HG03103 (cell line): ENCODE data around the gene PGM1.

Experiments
- ATAC-seq: cut with Tn5 transposase; IDR thresholded peaks from one replicate; pipeline ENCODE4 v1.9.1; 2021; ENCODE audit warnings: low read depth; ENCODE audit not compliant: unreplicated experiment

Gene PGM1

GRCh38 chr1:63662841-63663240 lies 69.6 kb downstream of the PGM1 start:
- no peak for ATAC-seq

- no peak for ATAC-seq
These were observed 70.1 kb downstream of the PGM1 start for GRCh38 chr1:63663301-63663700.

DNA sequence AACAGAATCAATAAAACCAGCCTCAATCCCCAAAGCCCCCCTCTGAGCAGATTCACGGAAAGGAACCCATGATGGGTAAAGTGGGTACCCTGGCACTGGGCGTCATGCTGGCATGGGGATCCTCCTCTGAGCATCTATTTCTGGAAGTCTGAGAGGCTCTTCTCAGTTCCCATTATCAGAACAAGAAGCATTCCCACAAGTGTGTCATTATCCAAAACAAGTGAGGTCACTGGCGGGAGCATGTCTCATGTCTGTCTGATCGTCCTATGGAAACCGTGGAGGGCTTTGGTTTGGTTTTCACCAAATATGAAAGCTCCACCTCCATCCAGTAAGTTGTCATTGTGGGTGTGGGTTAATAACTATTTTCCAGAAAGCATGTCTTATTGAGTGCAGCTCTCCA lies 70.7 kb downstream of the PGM1 start:
- ATAC-seq, result no peak

GRCh38 chr1:63664742-63665141 lies 71.5 kb downstream of the PGM1 start:
- ATAC-seq, result no peak

DNA sequence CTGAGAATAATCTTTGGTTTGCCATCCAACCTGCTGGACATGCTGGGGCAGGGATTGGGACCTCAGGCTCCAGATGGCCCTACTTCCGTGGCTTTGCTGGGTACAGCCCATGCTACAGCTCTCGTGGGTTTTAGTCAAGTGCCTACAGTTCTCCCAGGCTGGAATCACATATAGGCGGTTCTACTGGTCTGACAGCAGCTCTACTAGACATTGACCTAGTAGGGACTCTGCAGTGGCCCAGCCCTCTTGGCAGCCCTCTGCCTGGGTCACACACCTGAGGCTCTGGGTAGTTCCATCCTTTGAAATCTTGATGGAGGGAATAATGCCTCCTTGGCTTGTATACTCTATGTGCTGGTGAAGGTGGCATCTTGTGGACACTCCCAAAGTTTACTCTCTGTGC lies 72.2 kb downstream of the PGM1 start:
- no peak for ATAC-seq

DNA sequence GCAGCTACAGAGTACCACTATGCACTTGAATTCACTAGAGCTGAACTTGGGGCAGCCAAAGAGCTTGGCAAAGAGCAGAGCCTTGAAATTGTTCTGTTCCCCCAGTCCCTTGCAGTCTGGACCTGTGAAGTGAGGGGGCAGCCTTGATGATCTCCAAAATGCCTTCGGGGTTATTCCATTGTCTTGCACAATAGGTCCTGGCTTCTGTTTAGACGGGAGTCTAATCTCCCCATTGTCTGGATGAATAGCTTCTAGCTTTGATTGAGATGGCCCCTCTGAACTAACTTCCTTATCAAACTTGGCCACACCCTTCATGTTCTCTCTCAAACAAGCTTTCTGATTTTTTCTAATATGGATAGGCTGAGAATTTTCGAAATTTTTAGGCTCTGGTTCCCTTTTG lies 72.6 kb downstream of the PGM1 start:
- ATAC-seq, result no peak

DNA sequence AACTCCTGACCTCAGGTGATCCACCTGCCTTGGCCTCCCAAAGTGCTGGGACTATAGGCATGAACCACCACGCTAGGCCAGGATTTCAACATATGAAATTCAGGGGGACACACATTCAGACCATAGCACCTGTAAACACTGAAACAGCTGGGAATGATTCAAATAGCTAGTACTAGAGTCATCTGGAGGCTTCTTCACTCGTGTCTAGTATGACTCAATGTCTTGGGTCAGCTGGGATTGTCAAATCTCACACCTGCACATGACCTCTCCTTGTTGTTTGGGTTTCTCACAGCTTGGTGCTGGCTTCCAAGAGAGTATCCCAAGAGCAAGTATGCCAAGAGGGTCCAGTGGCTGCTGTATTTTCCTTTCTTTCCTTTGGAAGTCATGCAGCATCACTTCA lies 75.1 kb downstream of the PGM1 start:
- no peak for ATAC-seq

GRCh38 chr1:63669151-63669961 lies 76.1 kb downstream of the PGM1 start:
- ATAC-seq, result no peak

DNA sequence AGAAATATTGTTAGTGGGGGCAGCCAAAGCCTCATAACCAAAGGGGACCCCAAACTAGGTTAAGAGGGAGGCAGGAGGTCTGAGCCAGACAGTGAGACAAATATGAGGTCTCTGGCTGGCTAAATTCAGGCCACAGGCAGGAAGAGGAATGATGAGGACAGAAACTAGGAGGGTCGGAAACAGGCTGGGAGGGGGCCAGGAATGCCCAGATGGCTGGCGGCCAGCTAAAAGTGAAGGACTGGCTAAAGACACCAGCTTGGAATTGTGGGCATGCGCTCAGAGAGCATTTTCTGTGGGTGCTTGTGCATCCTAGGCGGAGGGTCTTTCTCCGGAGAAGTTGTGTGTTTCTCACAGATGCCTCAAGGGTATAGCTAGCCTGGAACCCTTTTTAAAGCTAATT lies 77.0 kb downstream of the PGM1 start:
- ATAC-seq, result no peak

DNA sequence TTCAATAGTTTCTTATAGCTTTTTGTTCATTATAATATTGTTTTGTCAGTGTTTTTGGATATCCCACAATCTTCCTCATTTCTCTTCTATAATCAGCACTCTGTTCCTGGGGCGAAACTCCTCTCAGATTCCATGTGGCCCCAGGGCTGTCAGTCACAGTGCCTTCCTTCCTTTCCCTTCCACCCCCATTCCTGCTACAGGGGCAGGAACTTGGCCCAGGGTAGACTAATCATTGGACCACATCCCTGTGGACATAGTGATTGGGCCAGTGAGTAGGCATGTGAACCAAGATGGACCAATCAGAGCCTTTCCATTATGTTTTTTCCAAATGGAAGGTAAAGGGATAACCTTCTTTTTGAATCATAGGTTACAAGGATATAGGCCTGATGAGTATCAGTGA lies 78.3 kb downstream of the PGM1 start:
- no peak for ATAC-seq

DNA sequence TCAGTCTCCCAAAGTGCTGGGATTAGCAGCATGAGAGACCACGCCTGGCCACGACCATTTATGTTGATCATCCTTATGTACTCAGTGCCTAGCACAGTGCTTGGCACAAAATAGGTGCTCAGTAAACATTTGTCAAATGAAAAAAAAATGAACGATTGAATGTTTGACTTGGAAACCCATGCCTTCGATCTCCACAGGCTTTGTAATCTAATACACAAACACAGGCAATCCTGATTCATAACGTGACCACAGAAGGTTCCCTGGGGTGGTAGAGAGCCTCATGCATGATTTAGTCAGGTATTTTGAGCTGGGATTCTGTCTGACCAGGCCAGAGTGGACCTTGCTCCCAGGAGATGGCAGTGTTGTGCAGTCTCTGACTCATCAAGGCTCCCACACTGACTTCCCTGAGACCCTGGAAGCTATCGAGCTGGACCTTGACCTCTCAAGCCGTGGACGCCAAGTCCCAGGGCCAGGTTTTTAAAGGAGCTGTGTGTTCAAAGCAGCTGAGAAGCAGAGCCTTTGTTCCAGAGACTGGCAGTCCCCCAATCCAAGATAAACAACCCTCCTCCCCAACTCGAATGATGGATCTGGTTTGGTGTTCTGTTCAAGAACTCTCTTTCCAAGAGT lies 81.1 kb downstream of the PGM1 start:
- peak; percentile 84 for ATAC-seq

DNA sequence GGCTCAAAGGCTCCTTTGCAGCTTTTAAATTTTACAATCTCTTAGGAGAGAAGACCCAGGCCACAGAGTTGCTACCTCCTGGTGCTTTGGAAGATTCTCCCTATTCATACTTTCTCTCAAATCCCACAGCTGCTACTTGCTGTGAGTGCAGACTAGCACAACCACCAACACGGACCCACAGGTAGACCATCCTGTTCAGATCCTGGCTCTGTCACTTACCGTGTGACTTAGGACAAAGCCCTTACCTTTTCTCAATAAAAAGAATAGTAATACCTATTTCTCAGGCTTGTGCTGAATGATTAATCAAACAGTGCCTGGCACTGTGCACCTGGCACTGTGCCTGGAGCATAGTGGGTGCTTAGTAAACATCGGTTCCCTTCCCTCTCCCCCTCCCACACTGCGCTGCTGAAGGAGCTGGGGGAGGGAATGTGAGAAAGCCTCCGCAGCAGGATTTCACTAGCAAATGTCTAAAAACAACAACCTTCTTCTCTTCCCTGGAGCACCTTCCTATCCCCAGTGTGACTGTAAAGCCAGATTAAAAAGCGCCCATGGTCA lies 81.7 kb downstream of the PGM1 start:
- ATAC-seq, result no peak

DNA sequence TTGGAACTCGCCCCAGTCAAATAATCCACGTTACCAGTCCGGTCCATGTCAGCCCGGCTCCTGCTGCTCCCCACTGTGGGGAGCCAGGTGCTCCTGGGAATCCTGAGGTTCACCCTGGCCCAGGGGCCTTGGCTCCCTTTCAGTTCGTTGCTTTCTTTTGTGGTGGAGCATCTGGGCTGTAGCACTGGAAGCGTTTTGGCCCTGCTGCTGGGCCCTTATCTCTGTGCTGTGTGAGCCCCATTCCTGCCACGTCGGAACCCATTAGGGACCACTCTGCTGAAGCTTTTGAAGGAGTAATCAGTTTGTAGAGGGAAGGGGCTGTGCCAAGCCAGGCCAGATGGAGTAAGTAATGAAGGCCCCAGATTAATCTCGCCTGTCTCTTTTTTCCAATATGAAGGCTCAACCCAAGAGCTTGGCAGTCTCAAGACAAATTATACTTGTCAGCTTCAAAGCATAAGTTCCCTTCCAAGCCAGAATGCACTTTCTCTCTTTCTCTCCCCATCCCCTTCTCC lies 82.3 kb downstream of the PGM1 start:
- no peak for ATAC-seq

DNA sequence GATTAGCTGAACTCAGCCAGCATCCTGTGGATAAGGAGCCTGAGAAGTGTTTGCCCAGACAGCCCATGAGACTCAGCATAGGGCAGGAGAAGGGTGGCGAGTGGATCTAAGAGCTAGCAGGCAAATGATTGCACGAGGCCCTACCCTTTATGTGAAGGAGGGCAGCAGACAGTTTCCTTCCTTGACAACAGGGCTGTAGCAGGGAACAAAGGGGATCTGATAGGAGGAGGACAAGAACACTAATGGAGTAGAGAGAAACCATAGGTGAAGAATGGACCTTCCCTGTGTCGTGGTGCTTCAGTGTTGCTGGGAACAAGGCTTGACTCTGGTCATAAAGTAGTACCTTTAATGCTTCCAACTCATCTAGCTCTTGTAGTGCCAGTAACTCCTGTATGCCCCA lies 84.3 kb downstream of the PGM1 start:
- ATAC-seq, result no peak

DNA sequence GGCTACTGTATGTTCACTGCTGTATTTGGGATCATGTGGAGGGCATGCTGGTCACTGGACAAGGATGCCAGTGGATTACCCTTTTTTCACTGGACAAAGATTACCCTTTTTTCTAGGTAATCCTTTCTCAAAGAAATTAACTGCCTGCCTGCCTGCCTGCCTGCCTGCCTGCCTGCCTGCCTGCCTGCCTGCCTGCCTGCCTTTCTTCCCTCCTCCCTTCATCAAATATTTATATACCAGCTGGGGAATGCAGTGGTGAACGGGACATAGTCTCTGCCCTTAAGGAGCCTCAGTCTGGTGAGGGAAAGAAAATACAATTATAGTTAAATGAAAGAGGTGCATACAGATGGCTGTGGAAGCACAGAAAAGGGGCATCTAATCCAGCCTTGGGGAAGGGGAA lies 85.0 kb downstream of the PGM1 start:
- ATAC-seq, result no peak

GRCh38 chr1:63679076-63679475 lies 85.9 kb downstream of the PGM1 start:
- no peak for ATAC-seq

GRCh38 chr1:63679589-63679988 lies 86.4 kb downstream of the PGM1 start:
- ATAC-seq, result no peak

DNA sequence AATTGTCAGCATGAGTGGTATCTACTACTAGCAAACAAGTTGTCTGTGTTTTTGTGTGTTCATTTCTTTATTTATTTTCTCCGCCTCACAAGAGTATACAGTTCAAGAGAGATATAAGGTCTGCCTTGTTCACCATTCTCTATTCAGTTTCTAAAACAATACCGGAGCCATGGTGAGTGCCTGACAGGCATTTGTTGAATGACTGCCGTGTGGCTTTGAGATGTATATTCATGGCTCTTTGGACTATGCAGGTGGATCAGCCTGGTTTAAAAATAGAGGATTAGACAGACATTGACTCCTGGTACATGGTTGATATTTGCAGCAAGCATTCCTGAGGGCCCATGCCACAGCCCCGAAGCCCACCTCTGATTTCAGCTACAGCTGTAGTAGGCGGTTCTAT lies 89.7 kb downstream of the PGM1 start:
- ATAC-seq, result no peak

GRCh38 chr1:63683759-63684158 lies 90.5 kb downstream of the PGM1 start:
- ATAC-seq, result no peak

DNA sequence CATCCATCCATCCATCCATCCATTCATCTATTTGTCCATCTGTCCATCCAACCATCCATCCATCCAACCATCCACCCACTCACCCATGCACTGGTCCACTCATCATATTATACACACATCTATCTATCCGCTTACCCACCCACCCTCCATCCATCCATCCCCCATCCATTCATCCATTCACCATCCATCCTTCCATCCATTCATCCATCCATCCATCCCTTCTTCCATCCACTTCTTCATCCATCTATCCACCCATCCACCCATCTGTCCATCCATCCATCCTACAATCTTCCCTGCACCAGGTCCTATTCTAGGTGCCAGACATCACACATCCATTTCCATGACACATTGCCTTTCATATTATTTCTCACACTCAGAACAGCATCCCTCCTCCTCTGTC lies 93.5 kb downstream of the PGM1 start:
- ATAC-seq, result no peak

DNA sequence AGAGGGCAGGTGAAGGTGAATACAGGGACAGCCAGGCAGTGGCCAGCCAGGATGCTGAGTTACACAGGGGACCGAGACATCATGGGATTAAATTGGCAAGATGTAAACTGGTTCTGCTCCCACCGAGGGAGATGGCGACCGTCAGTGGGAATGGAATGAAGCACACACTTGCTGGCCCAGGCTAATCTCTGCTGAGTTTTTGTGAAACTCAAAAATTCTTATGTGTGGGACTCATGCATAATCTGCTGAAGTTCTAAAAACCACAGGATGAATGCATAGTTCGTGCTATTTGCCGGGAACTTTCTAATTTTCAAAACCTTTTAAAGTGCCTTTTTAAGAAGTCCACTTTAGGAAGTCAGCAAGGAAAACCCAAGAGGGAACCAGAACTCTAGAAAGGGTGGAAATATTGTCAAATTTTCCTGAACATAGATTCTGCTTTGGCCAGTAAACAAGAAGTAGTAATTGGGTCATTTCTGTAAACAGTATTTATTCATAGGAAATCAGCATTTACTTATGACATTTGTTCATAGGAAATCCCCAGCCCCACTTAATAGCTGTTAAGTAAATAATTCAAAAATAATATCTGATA lies 95.2 kb downstream of the PGM1 start:
- ATAC-seq, result no peak
